HL-60/S4 (cell line): ENCODE measurements around the gene GSDME.

ENCODE experiments used
- in situ Hi-C: fragments of 300-500 bp; cut with MboI; formaldehyde crosslinking; loops from 2 replicates; pipeline ENCODE4 v1.14.3; 2022; ENCODE audit warnings: low sequenced_read_pairs

GSDME gene

DNA sequence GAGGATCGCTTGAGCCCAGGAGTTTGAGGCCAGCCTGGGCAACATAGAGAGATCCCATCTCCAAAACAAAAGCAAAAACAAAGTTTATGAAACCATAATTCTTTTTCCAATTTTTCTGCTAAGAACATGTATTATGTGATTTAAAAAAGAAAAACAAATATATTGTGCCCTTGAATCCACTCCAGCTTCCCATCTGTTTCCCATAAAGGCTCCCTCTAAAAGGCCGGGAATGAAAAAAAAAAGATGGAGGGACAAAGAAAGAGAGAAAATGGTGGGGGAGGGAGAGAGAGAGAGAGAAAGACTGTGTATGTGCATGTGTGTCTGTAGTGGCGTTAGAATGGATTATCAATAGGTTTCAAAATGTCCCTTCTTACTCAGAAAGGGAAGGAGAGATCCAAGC is 20.5 kb upstream of the GSDME start:
- in situ Hi-C loops: no loop called here

DNA sequence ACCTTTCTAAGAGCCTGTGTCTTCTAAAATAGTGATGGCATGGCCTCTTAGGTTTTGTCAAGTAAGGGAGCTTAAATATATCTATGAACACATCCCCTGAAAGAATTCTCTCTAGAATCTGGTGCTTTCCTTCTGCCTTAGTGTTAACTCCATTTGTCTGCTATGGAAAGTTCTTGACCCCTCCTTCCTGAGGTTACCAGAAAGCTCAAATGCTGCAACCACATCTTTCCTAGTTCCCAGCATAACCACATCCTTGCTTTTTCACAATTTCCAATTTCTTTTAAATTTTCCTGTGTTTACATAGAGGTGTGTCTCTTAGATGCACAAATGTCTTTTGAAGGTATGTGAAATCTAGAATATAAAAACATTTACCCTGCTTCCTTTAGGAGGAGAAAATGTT is 16.4 kb upstream of the GSDME start:
- in situ Hi-C loops: no loop called here

DNA sequence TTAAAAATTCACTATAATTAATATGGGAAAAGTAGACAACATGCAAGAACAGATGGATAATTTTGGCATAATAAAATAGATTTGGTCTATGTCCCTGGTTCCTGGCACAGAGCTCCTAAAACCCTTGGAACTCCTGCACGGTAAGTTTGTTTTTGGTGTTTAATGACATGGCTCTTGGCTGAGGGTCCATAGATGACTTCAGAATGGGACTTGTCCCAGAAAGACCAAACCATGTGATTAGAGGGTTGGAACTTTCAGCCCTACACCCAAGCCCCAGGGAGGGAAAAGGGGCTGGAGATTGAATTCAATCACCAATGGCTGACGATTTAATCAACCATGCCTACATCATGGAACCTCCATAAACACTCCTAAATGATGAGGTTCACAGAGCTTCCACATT is 12.6 kb upstream of the GSDME start:
- in situ Hi-C loops: no loop called here

DNA sequence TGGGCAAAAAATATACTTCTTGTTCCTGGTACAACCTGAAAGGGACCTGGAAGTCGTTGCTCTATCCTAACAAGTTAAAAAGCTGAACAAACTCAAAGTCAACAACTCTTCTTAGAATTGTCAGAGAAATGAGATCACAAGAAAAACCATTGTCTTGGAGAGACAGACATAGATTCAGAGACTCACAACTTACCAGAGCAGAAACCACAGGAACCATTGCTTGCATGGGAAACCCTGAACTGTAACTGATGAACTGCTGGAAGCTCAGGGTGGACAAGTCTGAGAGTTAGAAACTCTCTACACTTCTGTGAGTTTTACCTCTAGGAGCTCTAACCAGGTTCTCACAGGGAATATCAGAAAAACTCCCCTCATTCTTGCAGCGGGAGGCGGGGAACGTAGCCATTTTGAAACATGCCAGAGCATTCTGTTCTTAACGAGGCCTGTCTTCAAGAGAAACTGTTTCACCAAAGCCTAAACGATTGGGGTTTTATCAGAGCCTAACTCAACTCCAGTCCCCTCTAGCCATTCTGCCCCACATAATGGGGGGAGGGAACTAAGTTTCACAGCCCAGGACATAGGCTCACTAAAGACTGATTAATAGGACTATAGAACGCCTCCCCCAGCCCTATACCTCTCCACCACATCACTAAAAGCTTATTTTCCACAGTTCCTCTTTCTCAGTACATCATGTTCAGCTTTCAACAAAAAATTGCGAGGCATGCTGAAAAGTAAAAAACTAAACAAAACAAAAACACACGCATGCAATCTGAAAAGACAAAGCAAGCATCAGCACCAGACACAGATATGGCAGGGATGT is 12.0 kb upstream of the GSDME start:
- in situ Hi-C loops: no loop called here

DNA sequence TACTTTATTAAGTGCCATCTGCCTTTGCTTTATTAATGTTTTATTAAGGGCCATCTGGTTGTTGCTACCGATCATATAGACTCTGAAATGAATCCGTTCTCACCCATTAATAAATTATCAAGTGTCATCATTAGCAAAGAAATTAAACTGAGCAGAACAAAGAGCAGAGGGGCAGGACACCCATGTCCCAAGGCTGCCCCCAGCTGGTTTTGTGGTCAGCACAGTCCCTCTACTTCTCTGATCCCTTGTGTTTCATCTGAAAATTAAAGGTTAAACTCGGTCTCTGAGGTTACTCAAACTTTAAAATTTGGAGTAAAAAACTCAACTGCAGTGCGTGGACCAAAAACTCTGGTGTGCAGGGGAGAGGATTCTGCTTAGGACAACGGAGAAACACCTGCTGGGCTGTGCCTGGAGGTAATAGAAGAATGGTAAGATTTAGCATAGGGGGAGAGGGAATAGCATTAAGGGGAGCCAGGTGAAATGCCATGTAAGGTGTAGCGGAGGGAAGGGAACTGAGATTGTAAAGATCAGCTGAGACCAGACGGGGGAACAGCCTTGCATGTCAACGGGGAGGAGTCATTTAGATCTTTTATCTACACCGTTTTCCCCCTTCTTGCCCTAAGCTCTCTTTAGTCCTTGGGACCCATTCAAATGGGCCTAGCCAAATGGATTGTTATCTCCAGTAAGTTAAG is 10.8 kb upstream of the GSDME start:
- in situ Hi-C loops: no loop called here

DNA sequence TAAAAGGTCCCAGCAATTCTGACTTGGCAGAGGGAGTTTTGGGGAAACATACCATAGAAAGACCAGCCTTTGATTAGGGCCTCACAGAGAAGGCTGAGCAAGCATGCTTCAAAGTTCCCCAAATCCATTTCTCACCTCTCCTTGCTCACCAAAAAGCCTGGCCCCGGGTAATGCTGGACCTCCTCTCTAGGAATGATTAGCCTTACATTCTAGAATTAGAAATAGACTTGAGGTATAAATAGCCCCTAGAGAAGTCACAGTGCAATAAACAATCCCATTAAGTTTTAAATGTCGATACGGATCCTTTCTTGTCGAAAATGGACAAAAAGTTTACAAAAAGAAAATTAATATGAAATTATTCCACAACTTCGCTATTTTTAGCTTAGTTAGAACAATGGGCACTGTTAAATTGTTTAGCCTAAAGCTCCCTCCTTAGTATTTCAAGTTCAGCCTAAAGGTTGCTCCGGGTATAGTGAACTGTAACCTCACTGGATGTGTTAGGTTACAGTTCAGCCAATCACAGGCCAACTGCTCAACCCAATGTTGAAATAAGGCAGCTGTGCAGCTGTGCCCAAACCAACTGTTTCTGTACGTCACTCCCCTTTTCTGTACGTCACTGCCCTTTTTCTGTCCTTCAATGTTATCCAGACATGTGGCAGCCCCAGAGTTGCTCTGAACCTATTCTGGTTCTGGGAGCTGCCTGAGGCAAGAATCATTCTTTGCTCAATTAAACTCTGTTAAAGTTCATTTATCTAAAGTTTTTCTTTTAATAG is 7.9 kb upstream of the GSDME start:
- in situ Hi-C loops: no loop called here

DNA sequence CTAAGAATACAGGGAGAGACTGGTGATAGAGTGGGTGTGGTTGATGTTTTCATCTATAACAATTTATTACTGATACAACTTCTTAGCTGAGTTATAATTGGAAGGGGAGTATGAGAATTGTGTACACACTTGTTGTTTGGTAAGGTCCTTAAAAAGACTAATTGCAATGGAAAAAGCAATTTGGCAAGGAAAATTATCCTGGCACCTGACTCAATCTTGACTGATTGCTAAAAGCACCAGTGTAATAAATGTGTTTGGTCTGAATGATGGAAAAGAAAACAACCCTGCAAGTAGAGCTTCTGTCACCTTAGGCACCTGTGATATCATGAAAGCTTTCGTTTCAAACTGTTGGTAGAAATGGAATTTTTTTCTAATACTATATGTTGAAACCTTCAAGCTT is 6.7 kb upstream of the GSDME start:
- in situ Hi-C loops: no loop called here

DNA sequence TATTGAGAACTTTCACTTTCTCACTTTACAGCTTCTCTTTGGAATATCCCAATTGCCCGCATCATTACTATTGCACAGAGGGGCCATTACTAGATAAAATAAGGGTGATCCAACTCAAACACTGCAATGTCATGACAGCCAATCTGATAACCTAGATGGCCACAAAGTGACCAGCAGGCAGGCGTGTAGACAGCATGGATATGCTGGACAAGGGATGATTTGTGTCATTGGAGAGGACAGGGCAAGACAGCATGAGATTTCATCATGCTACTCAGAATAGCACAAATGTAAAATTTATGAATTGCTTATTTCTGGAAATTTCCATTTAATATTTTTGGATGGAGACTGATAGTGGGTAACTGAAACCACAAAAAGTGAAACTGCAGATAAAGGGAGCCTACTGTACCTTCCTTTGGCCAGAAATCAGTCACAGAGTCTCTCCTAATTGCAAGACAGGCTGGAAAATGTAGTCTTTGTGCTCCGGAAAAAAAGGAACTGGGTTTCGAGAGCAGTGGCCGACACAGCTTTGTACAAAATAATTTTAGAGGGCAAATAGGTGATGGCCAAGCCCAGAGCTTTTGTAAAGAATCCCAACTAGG is 6.1 kb upstream of the GSDME start:
- in situ Hi-C loops: no loop called here

DNA sequence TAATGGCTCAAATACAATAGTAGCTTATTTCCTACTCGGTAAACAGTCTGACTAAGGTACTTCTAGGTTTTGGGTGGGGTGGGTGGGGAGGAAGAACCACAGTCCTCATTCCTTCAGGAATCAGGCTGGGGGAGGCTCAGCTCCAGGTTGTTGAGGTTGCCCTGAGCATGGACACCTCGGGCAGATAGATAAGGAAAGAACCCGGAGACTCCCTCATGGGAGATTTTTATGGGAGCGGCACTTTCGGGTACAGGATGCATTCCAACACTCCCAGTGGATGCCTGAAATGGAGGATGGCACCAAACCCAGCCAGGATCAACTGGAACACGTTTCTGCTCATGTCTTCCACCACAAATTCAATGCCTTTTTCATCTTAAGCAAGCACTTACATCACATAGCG is 5.5 kb upstream of the GSDME start:
- in situ Hi-C loops: no loop called here

DNA sequence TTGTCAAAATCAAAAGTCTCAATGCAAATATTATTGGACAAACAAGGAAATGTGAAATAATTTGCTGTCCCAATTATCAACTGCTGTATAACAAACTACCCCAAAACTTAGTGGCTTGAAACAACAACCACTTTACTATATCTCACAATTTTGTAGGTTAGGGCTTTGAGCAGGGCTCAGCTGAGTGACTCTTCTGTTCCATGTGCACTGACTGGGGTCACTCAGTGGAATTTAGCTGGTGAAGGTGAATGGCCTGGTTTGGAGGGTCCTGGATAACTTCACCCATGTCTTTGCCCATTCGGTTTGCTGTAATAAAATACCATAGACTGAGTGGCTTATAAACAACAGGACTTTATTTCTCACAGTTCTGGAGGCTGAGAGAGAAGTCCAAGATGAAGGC is 3.7 kb upstream of the GSDME start:
- in situ Hi-C loops: no loop called here

DNA sequence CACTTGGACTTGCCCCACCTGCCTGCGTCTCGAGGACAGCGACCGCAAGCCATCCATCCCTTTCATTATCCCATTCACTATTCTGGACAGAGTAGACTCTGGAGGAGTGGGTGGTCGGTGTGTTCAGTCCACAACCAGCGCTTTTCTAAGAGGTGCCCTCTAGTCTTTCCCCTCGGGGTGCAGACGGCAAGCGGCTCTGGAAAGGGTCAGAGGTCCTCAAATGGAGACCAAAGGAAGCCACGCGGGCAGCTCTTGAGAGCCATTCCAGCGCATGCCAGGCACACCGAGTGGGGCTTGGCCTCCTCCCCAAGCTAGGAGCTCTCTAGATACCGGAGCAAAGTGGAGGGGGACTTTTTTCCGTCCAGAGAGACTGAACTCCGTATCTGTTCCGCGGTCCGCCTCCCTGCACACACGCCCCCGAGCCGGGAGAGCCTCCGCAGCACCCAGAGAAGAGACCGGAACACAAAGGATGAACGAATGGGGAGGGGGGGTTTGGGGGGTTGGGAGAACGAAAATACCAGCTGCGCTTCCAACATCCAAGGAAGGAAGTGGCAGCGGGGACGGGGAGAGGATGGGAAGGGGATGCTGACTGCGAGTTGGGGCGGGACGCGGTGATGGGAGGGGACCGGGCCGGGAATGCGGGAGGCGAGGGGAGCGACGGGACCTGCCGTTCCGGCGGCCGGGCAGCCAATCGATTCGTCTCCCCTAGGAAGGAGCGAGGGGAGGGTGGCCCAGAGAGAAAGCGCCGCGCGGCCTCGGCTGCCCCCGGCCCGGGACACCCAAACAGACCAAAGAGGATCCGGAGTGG is 515 bp downstream of the GSDME start:
- in situ Hi-C loops: no loop called here

DNA sequence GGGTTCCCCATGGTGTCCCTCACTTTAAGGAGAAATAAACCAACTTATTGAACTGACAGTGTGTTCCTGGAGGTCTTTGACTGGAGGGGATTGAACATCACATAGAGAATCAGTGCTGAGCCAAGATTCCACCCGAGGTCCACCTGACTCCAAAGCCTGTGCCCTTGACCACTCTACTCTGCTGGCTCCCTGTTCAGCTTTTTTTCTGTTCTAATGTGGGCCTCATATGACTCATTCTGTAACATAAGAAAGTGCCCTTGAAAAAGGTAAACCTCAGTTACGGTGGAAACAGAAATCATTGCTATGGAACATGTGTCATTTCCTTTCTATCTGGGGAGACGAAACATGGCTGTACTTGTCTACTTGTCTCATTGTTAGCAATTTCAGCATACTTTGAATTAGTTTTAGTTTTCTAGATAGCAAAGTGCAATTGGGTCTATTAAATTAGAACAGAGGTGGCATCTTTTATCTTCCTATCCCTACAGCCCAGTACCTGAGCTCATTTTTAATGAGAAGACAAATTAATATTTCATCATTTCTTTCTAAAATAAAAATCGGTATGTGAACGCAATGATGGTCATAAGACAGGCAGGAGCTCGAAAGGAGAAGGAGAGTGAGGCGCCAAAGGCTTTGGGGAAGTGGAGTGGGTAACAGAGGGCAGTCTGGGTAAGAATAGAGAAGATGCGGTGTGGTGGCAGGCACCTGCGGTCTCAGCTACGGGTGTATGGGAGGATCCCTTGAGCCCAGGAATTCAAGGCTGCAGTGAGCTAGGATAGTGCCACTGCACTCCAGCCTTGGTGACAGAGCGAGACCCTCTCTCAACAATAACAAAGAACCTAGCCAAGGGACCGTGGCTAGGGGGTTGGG is 1.5 kb downstream of the GSDME start:
- in situ Hi-C loops: no loop called here

DNA sequence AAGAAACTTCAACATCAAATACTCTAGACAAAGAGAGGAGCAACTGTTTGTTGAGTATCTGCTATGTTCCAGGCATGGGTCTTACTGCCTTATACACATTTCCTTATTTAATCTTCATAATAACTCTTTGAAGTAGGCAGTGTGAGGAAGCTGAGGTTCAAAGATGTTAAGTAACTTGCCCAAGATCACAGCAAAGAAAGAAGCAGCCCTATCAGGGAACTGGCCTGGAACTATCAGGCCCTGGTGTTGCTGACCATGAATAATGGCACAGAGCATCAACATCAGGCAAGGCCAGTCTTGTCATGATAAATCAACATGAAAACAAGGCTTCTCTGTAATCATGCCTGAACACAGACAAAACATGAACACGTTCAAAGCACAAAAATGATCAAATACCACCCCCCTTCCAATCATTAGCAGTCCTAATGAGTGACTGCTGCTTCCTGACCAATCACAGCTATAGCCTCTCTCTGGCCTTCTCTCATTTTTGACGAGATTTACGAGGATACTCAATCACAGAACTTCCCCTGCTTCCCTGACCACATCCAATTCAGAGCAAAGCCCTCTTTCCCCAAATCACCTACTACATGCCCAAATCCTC is 2.3 kb downstream of the GSDME start:
- in situ Hi-C loops: no loop called here

DNA sequence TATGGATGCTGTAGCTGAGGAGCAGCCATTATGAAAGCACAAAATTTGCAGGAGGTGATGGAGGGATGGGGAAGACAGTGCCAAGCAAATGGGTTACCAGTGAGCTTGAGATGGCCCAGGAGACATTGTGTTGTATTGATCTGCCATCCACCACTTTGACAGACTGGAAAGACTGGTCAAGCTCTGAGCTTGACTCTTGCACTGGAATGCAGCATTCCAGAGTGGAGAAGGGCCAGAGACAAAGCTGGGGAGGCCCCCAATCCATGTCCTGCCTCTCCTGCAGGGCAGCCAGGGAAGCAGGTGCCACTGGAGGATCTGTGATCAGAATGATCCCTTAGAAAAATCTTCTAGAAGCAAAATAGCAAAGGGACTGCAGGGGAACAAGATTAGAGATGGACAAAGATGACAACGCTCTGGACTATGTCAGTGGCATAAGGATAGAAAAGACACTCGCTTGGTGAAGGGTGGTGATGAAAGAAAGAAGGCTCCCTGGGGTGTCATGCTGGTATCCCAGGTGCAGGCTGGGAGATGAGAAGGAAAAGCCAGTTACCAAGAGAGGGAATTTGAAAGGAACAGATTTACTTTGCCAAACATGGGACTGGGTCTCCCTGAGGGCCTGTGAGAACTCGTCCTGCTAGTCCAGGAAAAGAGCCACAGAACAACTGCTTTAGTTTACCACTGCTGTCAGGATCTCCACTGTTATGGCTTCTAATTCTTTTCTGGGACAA is 5.0 kb downstream of the GSDME start:
- in situ Hi-C loops: no loop called here

DNA sequence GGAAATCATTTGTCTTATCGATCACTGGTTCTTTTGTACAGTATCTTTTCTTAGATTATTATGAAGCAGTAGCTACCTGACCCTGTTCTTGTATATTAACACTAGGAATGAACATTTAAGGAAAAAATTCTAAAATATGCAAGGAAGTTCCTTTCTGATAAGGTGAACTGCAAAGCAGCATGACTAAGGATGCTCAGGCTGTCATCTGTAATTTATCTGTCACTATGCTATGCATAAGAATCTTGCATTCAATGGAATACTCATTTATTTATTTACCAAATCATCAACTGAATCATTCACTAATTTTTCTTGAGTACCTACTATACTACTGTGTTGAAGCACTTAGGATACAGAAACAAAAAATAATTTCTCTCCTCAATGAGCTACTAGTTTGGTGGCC is 5.8 kb downstream of the GSDME start:
- in situ Hi-C loops: no loop called here

DNA sequence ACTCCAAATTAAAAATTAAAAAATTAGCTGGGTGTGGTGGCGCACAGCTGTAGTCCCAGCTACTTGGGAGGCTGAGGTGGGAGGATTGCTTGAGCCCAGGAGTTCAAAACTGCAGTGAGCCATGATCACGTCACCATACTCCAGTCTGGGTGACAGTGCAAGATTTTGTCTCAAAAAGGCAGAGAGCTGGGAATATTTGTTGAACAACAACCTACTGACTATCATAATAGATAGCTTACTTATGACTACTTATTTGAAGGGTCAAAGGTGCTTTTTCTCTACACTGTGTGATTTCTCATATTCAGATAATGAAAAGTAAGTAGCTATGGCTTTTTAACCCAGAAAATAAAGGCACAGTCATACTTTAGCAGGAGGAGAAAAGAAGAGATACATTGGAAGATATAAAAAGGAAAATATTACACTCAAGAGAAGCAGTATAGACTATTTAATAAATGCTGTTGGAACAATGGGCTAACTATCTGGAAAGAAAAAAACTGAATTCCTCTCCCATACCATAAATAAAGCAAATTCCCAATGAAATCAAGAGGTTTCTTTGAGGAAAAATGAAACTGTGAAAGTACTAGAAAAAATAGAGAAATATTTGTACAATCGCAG is 6.7 kb downstream of the GSDME start:
- in situ Hi-C loops: no loop called here

DNA sequence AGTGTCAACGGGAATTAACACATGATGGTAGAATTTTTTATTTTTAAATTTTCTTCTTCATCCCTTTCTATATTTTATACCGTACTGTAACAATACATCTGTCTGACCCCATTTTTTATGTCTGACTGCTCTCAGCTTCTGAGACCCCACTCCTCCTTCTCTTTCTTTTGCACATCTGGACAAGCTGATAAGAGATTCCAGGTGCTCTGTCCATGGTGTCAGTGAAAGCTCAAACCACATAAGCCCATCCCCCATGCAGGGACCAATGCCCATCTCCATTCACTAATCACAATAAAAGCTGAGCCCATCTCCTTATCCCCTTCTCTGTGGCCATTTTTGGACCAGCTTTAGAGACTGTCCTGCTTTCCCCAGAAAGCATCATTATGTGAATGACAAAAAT is 8.7 kb downstream of the GSDME start:
- in situ Hi-C loops: no loop called here

DNA sequence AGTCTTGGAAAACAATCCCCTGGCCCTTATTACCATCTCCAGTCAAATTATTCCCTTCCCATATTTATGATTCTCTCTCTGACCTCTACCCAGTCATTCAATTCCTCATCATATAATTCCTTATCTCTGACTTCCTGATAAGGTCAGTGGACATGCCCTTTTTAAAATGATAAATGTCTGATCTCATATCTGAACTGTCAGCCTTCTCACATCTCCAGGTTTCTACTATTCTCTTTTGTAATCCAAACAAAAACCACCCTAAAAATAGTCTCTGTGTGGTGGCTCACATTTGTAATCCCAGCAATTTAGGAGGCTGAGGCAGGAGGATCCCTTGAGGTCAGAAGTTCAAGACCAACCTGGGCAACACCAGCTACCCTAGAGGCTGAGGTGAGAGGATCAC is 11.9 kb downstream of the GSDME start:
- in situ Hi-C loops: no loop called here
